Measurements from ENCODE around the gene MINDY4. TPM values are rescaled to one million over a fixed set of nuclear protein-coding genes. Genes with fewer than 3 reads are reported as not detected.

The MINDY4 gene
- total and polyA plus RNA-seq, 2 of the 8 experiments (the other 6 are each of a cell fraction or from before 2014, with no cell fraction given), result 1.3 to 3.6 TPM

- TF ChIP-seq, protein P1, sequence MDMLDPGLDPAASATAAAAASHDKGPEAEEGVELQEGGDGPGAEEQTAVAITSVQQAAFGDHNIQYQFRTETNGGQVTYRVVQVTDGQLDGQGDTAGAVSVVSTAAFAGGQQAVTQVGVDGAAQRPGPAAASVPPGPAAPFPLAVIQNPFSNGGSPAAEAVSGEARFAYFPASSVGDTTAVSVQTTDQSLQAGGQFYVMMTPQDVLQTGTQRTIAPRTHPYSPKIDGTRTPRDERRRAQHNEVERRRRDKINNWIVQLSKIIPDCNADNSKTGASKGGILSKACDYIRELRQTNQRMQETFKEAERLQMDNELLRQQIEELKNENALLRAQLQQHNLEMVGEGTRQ (IDR thresholded peaks at IDR 0.05; ENCODE audit: low read length), result no peak
- no peak for TF ChIP-seq MAFK (IDR thresholded peaks at IDR 0.05; ENCODE audit: low read depth, low read length)
- TF ChIP-seq CHD7 (IDR thresholded peaks at IDR 0.05; ENCODE audit: insufficient replicate concordance, low read length), result no peak
- no peak for TF ChIP-seq TEAD4 (IDR thresholded peaks at IDR 0.05; ENCODE audit: low read depth, low read length)
These were observed 7.2 kb downstream of the MINDY4 start (continued) for GRCh38 chr7:30778255-30779025.

All from H1 (cell line).